HG02852 (cell line): ENCODE results near the gene PDE3B.
"Not testable (repeated sequence)": the region's sequence is repeated elsewhere in the genome, so short reads cannot be mapped to it uniquely, and the experiment has no call there.

ENCODE experiments used
- ATAC-seq: cut with Tn5 transposase; IDR thresholded peaks from one replicate; pipeline ENCODE4 v1.9.1; 2021; ENCODE audit warnings: mild to moderate bottlenecking, moderate library complexity; ENCODE audit not compliant: unreplicated experiment

The PDE3B gene

GRCh38 chr11:14875163-14875562, 231.6 kb downstream of the PDE3B start:
- no peak for ATAC-seq

GRCh38 chr11:14881576-14882193, 238.1 kb downstream of the PDE3B start:
- no peak for ATAC-seq

- ATAC-seq: no peak
These were observed 238.6 kb downstream of the PDE3B start for GRCh38 chr11:14882196-14882595.

GRCh38 chr11:14883683-14884082, 240.1 kb downstream of the PDE3B start:
- not testable (repeated sequence) for ATAC-seq

GRCh38 chr11:14884667-14885273, 241.2 kb downstream of the PDE3B start:
- no peak for ATAC-seq

- ATAC-seq: no peak
These were observed 242.9 kb downstream of the PDE3B start for GRCh38 chr11:14886513-14886912.

- ATAC-seq: peak; percentile 49
These were observed 247.8 kb downstream of the PDE3B start for GRCh38 chr11:14891143-14892035.

- ATAC-seq: peak; percentile 94
These were observed 248.5 kb downstream of the PDE3B start, which contains the start of gene CYP2R1 for GRCh38 chr11:14892036-14892556. Gene CYP2R1, minus strand, starts transcription at chr11:14892231. Its CDS starts 26 bp downstream, at chr11:14892205.

- no peak for ATAC-seq
These were observed 249.0 kb downstream of the PDE3B start for GRCh38 chr11:14892577-14892976.

GRCh38 chr11:14894657-14895598, 251.3 kb downstream of the PDE3B start:
- no peak for ATAC-seq

- no peak for ATAC-seq
These were observed 254.8 kb downstream of the PDE3B start for GRCh38 chr11:14898355-14898754.

GRCh38 chr11:14898906-14899305, 255.3 kb downstream of the PDE3B start:
- no peak for ATAC-seq

- no peak for ATAC-seq
These were observed 259.2 kb downstream of the PDE3B start for GRCh38 chr11:14902650-14903350.

GRCh38 chr11:14904745-14905103, 261.1 kb downstream of the PDE3B start:
- ATAC-seq: peak; percentile 48

- peak; percentile 53 for ATAC-seq
These were observed 261.8 kb downstream of the PDE3B start for GRCh38 chr11:14905104-14906033.

GRCh38 chr11:14906578-14906977, 263.0 kb downstream of the PDE3B start:
- no peak for ATAC-seq

- no peak for ATAC-seq
These were observed 263.4 kb downstream of the PDE3B start for GRCh38 chr11:14906993-14907392.

- ATAC-seq: peak; percentile 55
These were observed 264.0 kb downstream of the PDE3B start for GRCh38 chr11:14907411-14908213.
